ENCODE results near the gene HVCN1.

- TF ChIP-seq ZNF48 (tag by site-specific recombination; IDR thresholded peaks at IDR 0.05) (no peak), ZNF24 (tag by site-specific recombination; IDR thresholded peaks at IDR 0.05) (no peak), CTCF (tag by site-specific recombination; IDR thresholded peaks at IDR 0.05) (no peak), REST (tag by site-specific recombination; IDR thresholded peaks at IDR 0.05) (no peak), HOXD13 (CRISPR knock-in tag; IDR thresholded peaks at IDR 0.05; ENCODE audit: borderline replicate concordance) (no peak), MZF1 (tag by site-specific recombination; IDR thresholded peaks at IDR 0.05; ENCODE audit: borderline replicate concordance) (no peak), TCF7L2 (IDR thresholded peaks at IDR 0.05; ENCODE audit: borderline replicate concordance, low read depth, low read length) (no peak), ZSCAN30 (tag by site-specific recombination; IDR thresholded peaks at IDR 0.05) (no peak), ZBTB11 (tag by site-specific recombination; conservative IDR thresholded peaks at IDR 0.05; ENCODE audit: low read depth) (no peak)
Observed at GRCh38 chr12:110677982-110678381, 10.9 kb downstream of the HVCN1 start.
